OCI-LY3 (cell line): ENCODE data around the gene VAV3.
A peak's percentile ranks its signal among the peaks of the same experiment; 100 is the strongest.

Experiments used
- H2AFZ ChIP-seq: fragments of 200-600, 300-600 bp; shearing (Covaris generic); 2 replicates; pipeline ENCODE4 v1.6.0; 2014; ENCODE audit warnings: antibody characterized with exemption, low read depth, low read length
- H3K27ac ChIP-seq: fragments of 200-600, 300-600 bp; sonication (generic); 2 replicates; pipeline ENCODE4 v1.5.1; 2014; ENCODE audit warnings: mild to moderate bottlenecking, low read length, moderate library complexity, mixed read lengths
- H3K27me3 ChIP-seq: fragments of 200-600, 300-600 bp; sonication (generic); 2 replicates; pipeline ENCODE4 v1.6.1; 2014; ENCODE audit warnings: low read depth, low read length, mixed read lengths
- H3K36me3 ChIP-seq: fragments of 200-600, 300-600 bp; sonication (generic); replicated peaks from 2 replicates; pipeline ENCODE3; 2014; ENCODE audit warnings: low read depth, low read length, mixed read lengths
- H3K4me1 ChIP-seq: fragments of 300-600, 200-600 bp; sonication (generic); 2 replicates; pipeline ENCODE4 v1.6.1; 2014; ENCODE audit warnings: low read length, mixed read lengths
- H3K4me2 ChIP-seq: fragments of 200-600, 300-600 bp; sonication (generic); 2 replicates; pipeline ENCODE4 v1.6.1; 2014; ENCODE audit warnings: low read length, mixed read lengths
- H3K4me3 ChIP-seq: fragments of 300-600, 200-600 bp; sonication (generic); 2 replicates; pipeline ENCODE4 v1.5.1; 2014; ENCODE audit warnings: antibody characterized with exemption, mild to moderate bottlenecking, low read length, moderate library complexity
- H3K79me2 ChIP-seq: fragments of 300-600, 200-600 bp; shearing (Covaris generic); 2 replicates; pipeline ENCODE4 v1.6.1; 2014; ENCODE audit warnings: mild to moderate bottlenecking, low read length, mixed read lengths
- H3K9ac ChIP-seq: fragments of 300-600, 200-600 bp; shearing (Covaris generic); 2 replicates; pipeline ENCODE4 v1.6.0; 2014; ENCODE audit warnings: mild to moderate bottlenecking, low read length, moderate library complexity
- H3K9me3 ChIP-seq: fragments of 200-600, 300-600 bp; shearing (Covaris generic); 2 replicates; pipeline ENCODE4 v1.6.1; 2014; ENCODE audit warnings: low read length, mixed read lengths; ENCODE audit not compliant: insufficient read depth
- H4K20me1 ChIP-seq: fragments of 200-600, 300-600 bp; sonication (generic); 2 replicates; pipeline ENCODE4 v1.6.1; 2016; ENCODE audit warnings: low read length, mixed read lengths; ENCODE audit not compliant: insufficient read depth
- EZH2phosphoT487 ChIP-seq: fragments of 200-600 bp; shearing (Covaris generic); IDR thresholded peaks from 2 replicates; pipeline ENCODE4 v1.6.1; 2018; ENCODE audit warnings: antibody characterized with exemption, mixed run types, low read depth
- TF ChIP-seq, protein P1 (sequence below): fragments of 200-600, 300-600 bp; sonication (generic); IDR thresholded peaks from 2 replicates; pipeline ENCODE4 v1.5.1; 2014; ENCODE audit warnings: antibody characterized with exemption, low read length, low read depth

The VAV3 gene

DNA sequence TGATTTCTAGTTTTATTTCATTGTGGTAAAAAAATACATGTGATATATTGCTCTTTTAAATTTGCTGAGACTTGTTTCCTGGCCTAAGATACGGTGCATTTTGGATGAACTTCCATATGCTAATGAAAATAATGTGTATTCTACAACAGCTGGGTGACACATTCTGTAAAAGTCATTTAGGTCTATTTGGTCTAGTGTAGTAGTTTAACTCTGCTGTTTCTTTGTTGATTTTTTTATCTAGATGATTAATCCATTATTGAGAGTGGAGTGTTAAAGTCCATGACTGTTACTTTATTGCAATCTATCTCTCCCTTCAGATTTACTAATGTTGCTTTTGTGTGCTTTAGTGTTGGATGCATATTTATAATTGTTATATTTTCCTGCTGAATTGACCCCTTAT is 161.4 kb downstream of the VAV3 start:
- peak overlapping the region; percentile 88 for H3K27ac ChIP-seq
- H3K27me3 ChIP-seq: no peaks in the 10 kb centered on the region
- no peak overlapping the region for H2AFZ ChIP-seq
- H3K9ac ChIP-seq: peak overlapping the region; percentile 51; the same call in 1 of the 2 replicates
- H4K20me1 ChIP-seq: no peaks in the 10 kb centered on the region
- H3K4me1 ChIP-seq: peaks cover 68% of the 10 kb centered on the region
- peak overlapping the region; percentile 63 for H3K4me2 ChIP-seq
- TF ChIP-seq EZH2phosphoT487: no peak
- TF ChIP-seq, protein P1, sequence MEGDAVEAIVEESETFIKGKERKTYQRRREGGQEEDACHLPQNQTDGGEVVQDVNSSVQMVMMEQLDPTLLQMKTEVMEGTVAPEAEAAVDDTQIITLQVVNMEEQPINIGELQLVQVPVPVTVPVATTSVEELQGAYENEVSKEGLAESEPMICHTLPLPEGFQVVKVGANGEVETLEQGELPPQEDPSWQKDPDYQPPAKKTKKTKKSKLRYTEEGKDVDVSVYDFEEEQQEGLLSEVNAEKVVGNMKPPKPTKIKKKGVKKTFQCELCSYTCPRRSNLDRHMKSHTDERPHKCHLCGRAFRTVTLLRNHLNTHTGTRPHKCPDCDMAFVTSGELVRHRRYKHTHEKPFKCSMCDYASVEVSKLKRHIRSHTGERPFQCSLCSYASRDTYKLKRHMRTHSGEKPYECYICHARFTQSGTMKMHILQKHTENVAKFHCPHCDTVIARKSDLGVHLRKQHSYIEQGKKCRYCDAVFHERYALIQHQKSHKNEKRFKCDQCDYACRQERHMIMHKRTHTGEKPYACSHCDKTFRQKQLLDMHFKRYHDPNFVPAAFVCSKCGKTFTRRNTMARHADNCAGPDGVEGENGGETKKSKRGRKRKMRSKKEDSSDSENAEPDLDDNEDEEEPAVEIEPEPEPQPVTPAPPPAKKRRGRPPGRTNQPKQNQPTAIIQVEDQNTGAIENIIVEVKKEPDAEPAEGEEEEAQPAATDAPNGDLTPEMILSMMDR: no peak
- H3K36me3 ChIP-seq: peaks cover 5% of the 10 kb centered on the region
- no peaks in the 10 kb centered on the region for H3K79me2 ChIP-seq
- peak overlapping the region; percentile 44 for H3K4me3 ChIP-seq
- no peaks in the 10 kb centered on the region for H3K9me3 ChIP-seq

DNA sequence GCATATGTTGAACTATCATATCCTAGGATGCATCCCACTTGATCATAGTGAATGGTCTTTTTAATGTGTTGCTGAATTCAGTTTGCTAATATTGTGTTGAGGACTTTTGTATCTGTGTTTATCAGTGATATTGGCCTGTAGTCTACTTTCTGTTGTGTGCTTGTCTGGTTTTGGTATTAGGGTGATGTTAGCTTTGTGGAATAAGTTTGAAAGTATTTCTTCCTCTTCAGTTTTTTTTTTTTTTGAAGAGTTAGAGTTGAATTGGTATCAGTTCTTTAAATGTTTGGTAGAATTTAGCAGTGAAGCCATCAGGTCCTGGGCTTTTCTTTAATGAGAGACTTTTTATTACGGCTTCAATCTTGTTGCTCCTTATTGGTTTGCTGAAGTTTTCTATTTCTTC is 162.3 kb downstream of the VAV3 start:
- peaks cover 65% of the 10 kb centered on the region for H3K4me1 ChIP-seq
- H2AFZ ChIP-seq: no peak overlapping the region
- no peaks in the 10 kb centered on the region for H3K79me2 ChIP-seq
- TF ChIP-seq EZH2phosphoT487: no peak
- TF ChIP-seq, protein P1: no peak
- H3K9me3 ChIP-seq: no peaks in the 10 kb centered on the region
- peaks cover 5% of the 10 kb centered on the region for H3K36me3 ChIP-seq
- H3K27me3 ChIP-seq: no peaks in the 10 kb centered on the region
- no peaks in the 10 kb centered on the region for H4K20me1 ChIP-seq
- peak overlapping the region; percentile 88 for H3K27ac ChIP-seq
- H3K4me2 ChIP-seq: peak overlapping the region; percentile 63
- H3K9ac ChIP-seq: peak overlapping the region; percentile 51
- H3K4me3 ChIP-seq: peak overlapping the region; percentile 44

DNA sequence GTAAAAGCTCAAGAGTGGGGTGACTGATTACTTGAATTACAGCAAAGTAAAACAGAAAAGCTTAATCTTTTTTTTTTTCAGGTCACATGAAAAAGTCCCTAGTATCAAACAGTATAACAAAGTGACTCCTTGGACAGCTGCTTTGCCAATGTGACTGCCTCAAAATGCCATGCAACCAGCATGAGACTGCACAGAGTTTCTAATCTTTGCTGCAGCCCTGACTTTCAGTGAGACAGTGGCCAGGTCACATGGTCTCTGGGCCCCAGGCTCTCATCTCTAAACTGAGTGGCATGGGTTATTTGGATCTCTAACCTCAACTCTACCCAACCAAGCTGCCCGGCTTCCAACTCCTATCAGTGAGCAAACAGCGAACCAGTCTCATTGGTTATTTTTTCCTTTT is 169.0 kb downstream of the VAV3 start:
- H3K4me2 ChIP-seq: peak overlapping the region; percentile 63
- no peaks in the 10 kb centered on the region for H3K9me3 ChIP-seq
- H3K4me1 ChIP-seq: peaks cover 42% of the 10 kb centered on the region
- peak overlapping the region; percentile 7; the same call in 1 of the 2 replicates for H3K9ac ChIP-seq
- H3K27me3 ChIP-seq: no peaks in the 10 kb centered on the region
- peaks cover 3% of the 10 kb centered on the region for H3K36me3 ChIP-seq
- H3K4me3 ChIP-seq: peak overlapping the region; percentile 33; the same call in 1 of the 2 replicates
- peak overlapping the region; percentile 28; the same call in 1 of the 2 replicates for H3K27ac ChIP-seq
- no peaks in the 10 kb centered on the region for H3K79me2 ChIP-seq
- H4K20me1 ChIP-seq: no peaks in the 10 kb centered on the region
- TF ChIP-seq EZH2phosphoT487: no peak
- TF ChIP-seq, protein P1: no peak
- no peak overlapping the region for H2AFZ ChIP-seq

DNA sequence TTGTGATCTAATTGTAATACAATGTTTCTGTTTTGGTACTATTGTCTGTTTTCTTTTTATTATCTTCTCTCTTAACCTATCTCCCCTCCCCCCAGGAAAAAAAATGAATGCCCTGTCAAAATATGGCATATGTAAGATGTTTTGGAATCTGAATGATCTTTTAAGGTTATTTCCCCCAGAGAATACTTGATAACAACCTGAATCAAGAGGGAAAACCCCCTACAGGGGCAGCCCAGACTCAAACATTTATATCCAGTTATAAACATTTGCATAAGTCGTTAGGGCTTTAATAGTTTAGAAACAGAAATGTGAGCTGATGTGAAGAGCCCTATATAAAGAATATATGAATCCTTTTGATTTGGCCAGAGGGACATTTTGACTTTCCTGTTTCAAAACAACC is 169.5 kb downstream of the VAV3 start:
- Histone ChIP-seq H3K9me3 (no peaks in the 10 kb centered on the region), H3K4me3 (peak overlapping the region; percentile 33; the same call in 1 of the 2 replicates), H2AFZ (no peak overlapping the region), H3K36me3 (no peaks in the 10 kb centered on the region), H3K4me2 (peak overlapping the region; percentile 63), H3K4me1 (peaks cover 42% of the 10 kb centered on the region), H3K27ac (peak overlapping the region; percentile 28; the same call in 1 of the 2 replicates), H4K20me1 (no peaks in the 10 kb centered on the region), H3K79me2 (no peaks in the 10 kb centered on the region), H3K9ac (peak overlapping the region; percentile 7; the same call in 1 of the 2 replicates), H3K27me3 (no peaks in the 10 kb centered on the region)
- TF ChIP-seq, protein P1: no peak
- TF ChIP-seq EZH2phosphoT487: no peak
